Dedifferentiated amniotic fluid mesenchymal stem cell (primary cell): ENCODE measurements around the gene MED25.
A peak's percentile ranks its signal among the peaks of the same experiment; 100 is the strongest.

Experiments
- DNase-seq: peaks from one replicate; pipeline ENCODE4 v3.0.0-alpha.2; 2016; ENCODE audit errors: extremely low spot score

The MED25 gene

GRCh38 chr19:49858088-49858985, 40.2 kb downstream of the MED25 start:
- no peak for DNase-seq

GRCh38 chr19:49859682-49860335, 41.7 kb downstream of the MED25 start:
- DNase-seq = no peak

- DNase-seq = no peak
These were observed 42.4 kb downstream of the MED25 start for GRCh38 chr19:49860336-49861102.

GRCh38 chr19:49861107-49861506, 43.0 kb downstream of the MED25 start:
- no peak for DNase-seq

- no peak for DNase-seq
These were observed 43.7 kb downstream of the MED25 start for GRCh38 chr19:49861541-49862378.

- no peak for DNase-seq
These were observed 44.5 kb downstream of the MED25 start for GRCh38 chr19:49862391-49863253.

GRCh38 chr19:49863254-49863934, 45.3 kb downstream of the MED25 start:
- no peak for DNase-seq

- DNase-seq = no peak
These were observed 45.8 kb downstream of the MED25 start for GRCh38 chr19:49863935-49864320.

- DNase-seq = no peak
These were observed 46.8 kb downstream of the MED25 start for GRCh38 chr19:49864890-49865289.

- peak; percentile 63 for DNase-seq
These were observed 49.1 kb downstream of the MED25 start, which contains the start of gene PNKP for GRCh38 chr19:49866933-49867782. Gene PNKP, minus strand, starts transcription at chr19:49867576. Its CDS starts 372 bp downstream, at chr19:49867204.

- DNase-seq = no peak
These were observed 51.0 kb downstream of the MED25 start for GRCh38 chr19:49869009-49869483.

- peak; percentile 100 for DNase-seq
These were observed 51.6 kb downstream of the MED25 start for GRCh38 chr19:49869484-49870308.

GRCh38 chr19:49870309-49870901, 52.3 kb downstream of the MED25 start:
- no peak for DNase-seq

GRCh38 chr19:49871349-49871985, 53.4 kb downstream of the MED25 start:
- no peak for DNase-seq

- no peak for DNase-seq
These were observed 54.4 kb downstream of the MED25 start for GRCh38 chr19:49872245-49873128.

GRCh38 chr19:49873129-49873521, 55.0 kb downstream of the MED25 start:
- no peak for DNase-seq
